NCI-H1436 treated with DMSO at 0.1 percent for 48 hours (cell line): ENCODE results near the gene EMP1.

ENCODE experiments used
- DNase-seq: peaks from one replicate; lab custom pipeline; 2025; lab: John Stamatoyannopoulos, UW

EMP1 gene

DNA sequence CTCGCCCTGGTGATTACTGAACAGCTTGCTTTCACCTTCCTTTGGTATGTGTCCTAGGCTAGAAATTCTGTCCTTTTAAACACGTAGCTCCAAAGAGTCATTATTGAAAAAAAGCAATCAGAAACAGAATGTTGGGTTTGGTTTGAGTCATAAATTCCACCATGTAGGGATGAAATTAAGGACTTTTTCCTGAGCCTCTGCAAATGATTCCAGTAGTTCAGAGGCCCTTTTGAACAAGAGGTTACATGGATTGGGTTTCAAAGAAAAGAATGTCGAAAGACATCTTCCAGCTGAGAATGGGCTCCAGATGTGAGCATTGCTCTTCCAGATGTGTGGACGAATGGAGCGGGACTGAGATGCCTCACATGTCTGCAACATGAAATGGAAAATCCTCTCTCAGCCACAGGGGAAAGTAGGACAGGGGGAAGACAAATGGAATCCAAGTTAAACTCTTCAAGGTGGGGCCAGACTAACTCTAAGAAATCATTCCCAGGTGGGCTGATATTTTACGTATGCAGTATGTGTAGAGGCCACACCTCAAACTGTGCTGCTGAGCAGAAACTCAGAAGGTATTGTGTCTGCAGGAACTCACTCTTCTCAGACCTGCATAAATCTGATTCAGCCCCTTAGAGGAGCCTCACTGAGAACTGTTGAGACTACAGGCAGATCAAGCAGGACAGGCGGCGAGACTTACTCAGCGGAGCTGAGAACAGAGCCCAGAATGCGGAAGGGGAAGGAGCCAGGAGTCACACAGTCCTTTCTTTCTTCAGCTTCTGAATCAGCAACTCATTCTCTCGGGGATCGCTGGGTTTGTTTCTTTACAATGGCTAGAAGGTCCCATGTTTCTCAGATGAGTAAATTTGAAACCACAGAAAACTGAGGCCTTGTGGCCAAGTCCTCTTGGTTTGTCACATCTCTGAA lies 23.3 kb upstream of the EMP1 start:
- DNase-seq, result no peak

- DNase-seq, result no peak
These were observed 21.0 kb upstream of the EMP1 start for GRCh38 chr12:13175499-13175898.

GRCh38 chr12:13176256-13176655 lies 20.3 kb upstream of the EMP1 start:
- no peak for DNase-seq

- DNase-seq, result no peak
These were observed 19.2 kb upstream of the EMP1 start for GRCh38 chr12:13177373-13177772.

GRCh38 chr12:13177906-13178305 lies 18.6 kb upstream of the EMP1 start:
- DNase-seq, result no peak

- DNase-seq, result no peak
These were observed 17.8 kb upstream of the EMP1 start for GRCh38 chr12:13178568-13179210.

DNA sequence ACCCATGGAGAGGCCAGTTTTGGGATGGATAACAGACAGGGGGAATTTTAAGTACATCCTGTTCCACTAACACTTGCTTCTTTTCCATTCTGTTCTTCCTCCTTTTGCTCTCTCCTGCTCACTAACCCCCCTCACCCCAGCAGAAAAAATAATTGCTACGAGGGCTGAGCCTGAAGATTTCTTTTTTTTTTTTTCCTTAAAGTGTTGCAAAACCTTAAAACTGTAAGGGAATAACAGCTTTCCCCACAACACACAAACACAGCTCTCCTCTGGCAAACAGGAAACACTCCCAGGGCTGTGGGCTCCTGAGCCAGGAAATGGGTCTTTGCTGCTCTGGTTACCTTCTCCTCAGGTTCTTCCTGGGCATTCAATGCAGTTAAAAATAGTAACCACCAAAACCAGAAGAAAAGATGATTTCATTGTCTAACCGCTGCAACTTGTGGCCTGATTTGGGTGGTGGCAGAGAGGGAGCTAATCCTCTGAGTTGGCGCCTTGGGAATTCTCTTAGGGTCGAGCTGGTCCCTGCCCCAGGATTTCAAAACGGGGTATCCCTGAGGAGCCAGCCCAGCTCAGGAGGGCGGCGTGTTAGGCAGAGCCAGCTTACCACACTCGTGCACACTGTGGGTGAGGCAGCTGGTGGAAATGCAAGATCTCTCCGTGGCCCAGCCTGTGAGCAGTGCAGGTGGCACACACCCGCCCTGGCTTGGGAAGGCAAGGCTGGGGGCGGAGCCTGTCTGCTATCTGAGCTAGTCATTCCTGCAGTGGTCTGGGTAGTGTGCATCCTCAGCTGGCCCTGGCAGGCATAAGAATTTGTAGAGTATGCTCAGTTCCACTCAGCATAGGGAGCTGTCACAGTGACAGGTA lies 17.1 kb upstream of the EMP1 start:
- DNase-seq, result no peak

DNA sequence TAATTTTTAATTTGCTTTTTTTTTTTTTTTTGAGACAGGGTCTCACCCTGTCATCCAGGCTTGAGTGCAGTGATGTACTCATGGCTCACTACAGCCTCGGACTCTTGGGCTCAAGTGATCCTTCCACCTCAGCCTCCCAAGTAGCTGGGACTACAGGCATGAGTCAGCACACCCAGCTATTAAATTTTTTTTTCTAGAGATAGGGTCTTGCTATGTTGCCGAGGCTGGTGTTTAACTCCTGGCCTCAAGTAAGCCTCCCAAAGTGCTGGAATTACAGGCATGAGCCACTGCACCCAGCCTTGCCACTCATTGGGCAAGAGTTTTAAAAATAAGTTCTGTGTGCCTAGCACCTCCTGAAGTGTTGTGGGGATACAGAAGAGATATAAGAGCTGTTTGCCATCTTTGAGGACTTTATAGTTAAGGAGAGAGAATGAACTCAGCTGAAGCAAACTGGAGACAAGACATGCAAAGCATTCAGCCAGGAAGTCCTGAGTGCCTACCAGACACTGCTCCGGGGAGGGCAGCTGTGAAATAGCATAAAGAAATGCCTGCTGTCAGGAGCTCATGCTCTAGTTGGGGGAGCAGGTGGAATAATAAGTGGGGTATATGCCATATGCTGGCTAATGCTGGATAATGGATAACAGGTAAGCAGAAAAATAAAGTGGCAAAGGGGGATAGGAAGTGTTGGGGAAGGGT lies 15.0 kb upstream of the EMP1 start:
- no peak for DNase-seq

DNA sequence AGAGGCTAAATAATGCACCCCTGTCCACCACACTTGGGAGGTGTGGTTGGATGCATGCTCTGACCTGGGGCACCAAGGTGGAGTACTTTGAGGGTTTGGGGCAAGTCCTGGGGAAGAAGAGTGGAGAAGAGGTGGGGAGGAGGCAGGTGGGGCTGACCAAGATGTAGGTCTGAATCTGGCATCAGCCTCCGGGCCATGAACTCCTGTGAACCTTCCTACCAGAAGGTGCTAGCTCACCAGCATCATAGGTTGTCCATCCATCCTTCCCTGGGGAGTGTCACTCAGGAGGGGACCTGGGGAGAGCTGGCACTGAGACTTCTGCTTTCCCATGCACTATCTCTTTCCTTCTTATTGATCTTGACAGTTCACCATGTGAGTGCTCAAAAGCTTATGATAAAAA lies 13.6 kb upstream of the EMP1 start:
- no peak for DNase-seq

DNA sequence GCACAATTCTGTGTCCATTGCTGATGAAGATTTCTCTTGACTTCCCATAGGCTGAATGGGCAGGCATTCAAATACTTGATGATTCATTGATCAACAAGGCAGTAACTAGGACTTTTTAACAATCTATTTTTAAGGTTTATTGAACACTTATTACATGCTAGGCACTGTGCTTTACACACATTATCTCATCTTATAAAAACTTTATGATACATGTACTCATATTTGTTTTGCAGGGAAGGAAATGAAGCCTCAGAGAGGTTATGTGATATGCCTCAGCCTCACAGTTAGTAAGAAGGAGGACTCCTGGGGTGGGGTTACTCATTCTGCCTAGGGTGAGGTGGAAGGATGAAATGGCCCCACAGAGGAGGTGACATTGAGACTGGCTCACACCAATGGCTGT lies 12.9 kb upstream of the EMP1 start:
- DNase-seq, result no peak

DNA sequence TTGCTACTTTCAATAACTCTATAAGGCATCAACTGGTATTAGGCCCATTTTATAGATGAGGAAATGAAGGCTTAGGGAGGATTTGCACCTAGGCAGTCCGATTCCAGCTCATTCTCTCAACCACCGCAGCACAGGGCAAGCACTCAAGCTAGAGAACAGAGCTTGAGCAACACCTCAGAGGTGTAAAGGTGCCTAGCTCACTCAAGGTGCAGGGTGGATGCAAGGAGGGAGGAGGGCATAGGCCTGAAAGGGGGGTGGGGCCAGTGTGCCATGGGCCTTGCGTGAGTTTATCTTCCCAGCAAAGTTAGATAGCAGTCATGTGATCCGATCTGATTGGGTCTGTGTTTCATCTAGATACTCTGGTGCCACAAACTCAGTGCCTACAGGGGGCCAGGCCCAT lies 10.2 kb upstream of the EMP1 start:
- no peak for DNase-seq

DNA sequence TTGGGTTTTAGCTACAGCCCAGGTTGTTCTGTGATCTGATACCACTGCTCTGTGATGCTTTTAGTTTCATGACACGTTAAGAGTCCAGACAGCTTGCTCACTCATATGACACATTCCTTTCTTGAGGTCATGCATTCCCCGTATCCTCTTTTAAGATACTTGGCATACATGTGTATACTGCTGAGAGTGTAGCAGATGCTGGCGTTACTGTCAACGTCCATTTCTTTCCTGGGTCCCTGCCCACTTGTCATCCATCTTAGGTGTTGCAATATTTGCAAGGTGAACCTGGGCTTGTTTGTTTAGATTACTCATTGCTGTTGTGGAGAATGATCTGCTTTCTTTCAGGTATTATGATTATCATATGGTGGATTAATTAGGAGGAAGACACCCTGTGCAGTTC lies 9.1 kb upstream of the EMP1 start:
- no peak for DNase-seq

- no peak for DNase-seq
These were observed 7.3 kb upstream of the EMP1 start for GRCh38 chr12:13189264-13189663.

DNA sequence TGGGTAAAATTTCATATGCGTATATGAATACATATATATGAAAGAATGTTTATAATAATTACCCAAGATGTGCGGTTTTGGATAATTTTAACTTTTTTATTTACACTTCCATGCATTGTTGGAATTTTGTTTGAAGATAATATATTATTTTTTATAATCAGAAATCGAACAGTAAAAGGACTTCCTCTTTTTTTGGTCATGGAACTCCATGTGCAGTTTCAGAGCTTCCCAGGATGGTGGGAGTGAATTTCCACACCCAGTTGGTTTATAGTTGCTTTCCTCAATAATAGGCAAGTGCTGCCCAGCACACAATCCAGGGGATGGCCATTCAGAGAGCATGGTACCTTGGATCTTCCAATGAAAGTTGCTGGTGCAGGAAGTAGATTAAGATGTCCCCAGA lies 6.3 kb upstream of the EMP1 start:
- DNase-seq, result no peak

DNA sequence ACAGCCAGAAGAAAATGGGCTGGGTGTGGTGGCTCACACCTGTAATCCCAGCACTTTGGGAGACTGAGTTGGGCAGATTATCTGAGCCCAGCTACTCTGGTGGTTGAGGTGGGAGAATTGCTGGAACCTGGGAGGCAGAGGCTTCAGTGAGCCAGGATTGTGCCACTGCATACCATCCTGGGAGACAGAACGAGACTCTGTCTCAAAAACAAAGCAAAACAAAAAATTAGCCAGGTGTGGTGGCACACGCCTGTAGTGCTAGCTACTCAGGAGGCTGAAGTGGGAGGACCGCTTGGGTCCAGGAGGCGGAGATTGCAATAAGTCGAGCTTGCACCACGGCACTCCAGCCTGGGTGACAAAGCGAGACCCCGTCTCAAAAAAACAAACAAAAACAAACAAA lies 3.8 kb upstream of the EMP1 start:
- no peak for DNase-seq

- no peak for DNase-seq
These were observed 2.9 kb upstream of the EMP1 start for GRCh38 chr12:13193505-13194231.

DNA sequence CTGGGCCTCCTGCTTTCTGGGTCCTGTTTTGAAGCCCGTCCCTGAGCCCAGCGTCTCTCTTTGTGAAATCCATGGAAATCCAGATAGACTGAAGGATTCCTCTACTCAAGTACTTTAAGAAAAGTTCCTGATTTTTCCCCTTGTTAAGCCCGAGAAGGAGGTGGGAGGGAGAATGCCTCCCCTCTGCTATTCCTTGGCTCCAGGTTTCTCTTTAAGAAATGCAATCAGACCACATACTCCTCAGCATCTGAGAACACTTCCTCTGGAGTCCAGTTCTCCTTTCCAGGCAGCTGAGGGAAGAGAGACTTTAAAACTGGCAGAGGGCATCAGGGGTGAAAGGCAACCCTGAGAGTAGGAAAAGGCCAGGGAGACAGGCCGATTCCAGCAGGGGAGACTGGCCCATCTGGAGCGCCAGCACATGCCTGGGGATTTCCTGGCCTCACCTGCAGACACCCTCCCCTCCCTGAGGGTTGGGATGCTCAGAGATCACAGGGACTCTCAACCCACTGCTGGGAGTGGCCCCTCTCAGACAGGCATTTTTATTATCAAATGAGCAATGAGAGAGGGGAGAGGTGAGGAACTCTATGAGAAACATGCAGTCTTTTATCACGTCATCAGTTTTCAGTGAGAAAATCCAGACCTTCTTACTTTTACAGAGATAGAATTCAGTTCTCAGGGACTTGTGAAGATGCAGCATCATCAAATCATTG lies 2.0 kb upstream of the EMP1 start:
- no peak for DNase-seq

- DNase-seq, result no peak
These were observed 1.3 kb upstream of the EMP1 start for GRCh38 chr12:13195250-13195649.

- DNase-seq, result no peak
These were observed 769 bp upstream of the EMP1 start for GRCh38 chr12:13195785-13196129.

- no peak for DNase-seq
These were observed 506 bp downstream of the EMP1 start for GRCh38 chr12:13197032-13197431.
